NCI-H345 (cell line): Measurements from ENCODE around the gene INSIG1.

Source experiments
- DNase-seq: peaks from one replicate; lab custom pipeline; 2025; lab: John Stamatoyannopoulos, UW

INSIG1 gene

DNA sequence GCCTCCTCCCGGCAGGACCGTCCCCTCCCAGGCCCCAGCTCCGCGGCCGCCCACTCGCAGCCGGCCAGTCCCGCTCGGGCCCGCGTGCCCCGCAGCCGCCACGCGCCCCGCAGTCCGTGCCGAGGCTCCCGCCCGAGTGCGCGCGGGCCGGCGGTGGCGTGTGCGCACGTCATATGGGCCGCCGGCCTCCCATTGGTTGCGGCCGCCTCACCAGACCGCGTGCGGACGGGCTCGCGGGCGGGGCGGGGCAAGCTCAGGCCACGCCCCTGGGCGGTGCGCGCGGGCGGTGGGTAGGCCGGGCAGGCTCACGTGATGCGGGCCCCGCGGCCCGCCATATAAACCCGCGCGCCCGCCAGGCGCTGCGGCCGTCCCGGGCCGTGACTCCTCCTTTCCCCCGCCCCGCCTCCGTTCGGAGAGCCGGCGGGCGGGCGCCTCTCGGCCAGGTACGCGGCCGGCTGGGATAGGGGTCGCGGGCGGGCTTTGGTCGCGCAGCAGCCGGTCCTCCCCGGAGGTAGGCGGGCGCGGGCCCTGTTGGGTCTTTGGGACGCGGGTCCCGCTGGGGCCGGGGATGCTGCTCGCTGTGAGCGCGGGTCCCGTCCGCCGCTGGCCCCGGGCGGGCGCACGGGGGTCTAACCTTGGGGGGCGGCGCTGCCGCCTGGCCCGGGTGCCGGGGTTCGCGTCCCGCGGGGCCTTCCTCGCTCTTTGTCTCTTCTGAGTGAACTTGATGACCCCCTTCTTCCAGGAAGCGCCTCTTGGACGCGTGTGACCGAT lies at the start of gene INSIG1:
TSS of gene INSIG1 (plus strand) at position 362 of the 771 bp plus-strand sequence. CDS start at position 770, 408 bp downstream.
- peak; percentile 95 for DNase-seq

- DNase-seq, result no peak
These were observed 49.3 kb upstream of the INSIG1 start for GRCh38 chr7:155248366-155248756.

DNA sequence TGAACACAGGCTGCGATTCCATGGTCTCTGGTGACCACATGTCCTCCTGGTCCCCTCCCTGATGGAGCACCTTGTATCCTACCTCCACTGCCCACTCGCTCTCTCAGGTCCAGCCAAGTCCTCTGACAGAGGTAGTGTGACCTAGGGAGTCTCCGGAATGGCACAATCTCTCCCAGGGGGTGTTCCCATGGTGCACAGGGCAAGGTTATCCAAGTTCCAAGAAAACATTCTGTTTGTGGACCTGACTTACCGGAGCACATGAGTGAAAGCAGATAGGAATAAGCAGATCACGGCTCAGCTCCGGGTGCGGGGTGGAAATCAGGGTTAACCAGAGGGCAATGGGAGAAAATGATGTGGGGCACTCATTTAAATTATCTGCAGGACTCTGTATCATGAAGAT lies 45.8 kb upstream of the INSIG1 start:
- DNase-seq, result no peak

GRCh38 chr7:155252444-155252887 lies 45.2 kb upstream of the INSIG1 start:
- DNase-seq, result no peak

DNA sequence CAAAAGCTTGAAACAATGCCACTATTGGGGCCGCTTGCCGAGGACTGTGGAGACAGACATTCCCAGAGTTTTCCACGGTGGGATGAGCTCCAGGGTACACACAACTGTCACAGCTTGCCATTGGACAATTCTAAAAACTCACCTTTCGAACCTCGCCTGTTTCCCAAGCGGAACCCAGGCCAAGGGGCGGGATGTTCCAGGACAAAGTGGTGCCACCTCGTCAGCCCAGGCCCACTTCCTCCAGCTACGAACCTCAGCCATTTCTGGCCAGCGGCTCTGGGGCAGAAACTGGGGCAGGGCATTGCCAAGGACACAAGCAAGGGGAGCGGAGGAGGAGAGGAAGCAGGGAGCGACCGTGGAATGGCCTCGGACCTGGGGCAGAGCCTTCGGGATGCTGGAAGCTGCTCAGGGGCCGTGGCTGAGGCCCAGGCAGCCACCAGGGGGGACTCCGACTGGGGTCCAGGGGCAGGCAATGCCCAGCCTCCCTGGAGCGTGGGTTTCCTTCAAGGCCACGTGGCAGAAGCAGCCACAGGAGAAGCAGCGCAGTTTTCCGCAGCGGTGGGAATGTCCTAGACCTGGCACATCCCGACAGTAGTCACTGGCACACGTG lies 44.7 kb upstream of the INSIG1 start:
- DNase-seq, result no peak

DNA sequence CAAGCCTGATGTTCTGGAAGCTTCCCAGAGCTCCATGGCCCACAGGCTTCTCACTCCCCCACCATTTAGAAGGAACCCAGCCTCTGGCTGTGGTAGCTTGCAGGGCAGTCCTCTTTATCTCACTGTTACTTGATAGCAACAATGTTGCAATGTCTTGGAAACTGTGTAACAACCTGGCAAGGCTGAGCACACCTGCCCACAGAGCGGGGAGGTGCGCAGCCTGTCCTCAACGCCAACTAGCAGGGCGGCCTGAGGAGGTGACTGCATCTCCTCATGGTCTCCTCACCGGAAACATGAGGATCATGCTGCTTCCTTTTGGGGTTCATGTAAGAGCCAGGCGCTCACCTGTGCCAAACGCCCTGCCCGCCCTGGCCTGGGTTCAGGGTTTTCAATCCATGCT lies 43.7 kb upstream of the INSIG1 start:
- no peak for DNase-seq

DNA sequence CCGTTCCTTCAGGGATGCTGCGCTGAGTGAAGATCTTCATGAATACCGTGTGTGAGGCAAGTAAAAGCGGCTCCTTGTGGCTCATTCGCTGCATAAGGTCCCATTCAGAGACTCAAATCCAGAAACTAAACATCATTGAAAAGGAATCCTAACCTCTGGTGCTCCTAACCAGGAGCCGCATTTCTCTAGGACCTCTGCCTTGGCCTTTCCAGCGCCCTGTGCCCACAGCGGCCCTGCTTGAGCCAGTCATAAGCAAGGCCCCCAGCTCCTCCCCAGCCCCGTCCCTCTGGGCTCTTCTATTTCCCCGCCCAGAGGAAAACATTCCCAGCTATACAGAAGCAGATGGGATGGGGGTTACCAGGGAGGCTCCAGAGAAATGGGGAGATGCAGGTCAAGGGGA lies 42.6 kb upstream of the INSIG1 start:
- no peak for DNase-seq

GRCh38 chr7:155255621-155256020 lies 42.1 kb upstream of the INSIG1 start:
- no peak for DNase-seq

DNA sequence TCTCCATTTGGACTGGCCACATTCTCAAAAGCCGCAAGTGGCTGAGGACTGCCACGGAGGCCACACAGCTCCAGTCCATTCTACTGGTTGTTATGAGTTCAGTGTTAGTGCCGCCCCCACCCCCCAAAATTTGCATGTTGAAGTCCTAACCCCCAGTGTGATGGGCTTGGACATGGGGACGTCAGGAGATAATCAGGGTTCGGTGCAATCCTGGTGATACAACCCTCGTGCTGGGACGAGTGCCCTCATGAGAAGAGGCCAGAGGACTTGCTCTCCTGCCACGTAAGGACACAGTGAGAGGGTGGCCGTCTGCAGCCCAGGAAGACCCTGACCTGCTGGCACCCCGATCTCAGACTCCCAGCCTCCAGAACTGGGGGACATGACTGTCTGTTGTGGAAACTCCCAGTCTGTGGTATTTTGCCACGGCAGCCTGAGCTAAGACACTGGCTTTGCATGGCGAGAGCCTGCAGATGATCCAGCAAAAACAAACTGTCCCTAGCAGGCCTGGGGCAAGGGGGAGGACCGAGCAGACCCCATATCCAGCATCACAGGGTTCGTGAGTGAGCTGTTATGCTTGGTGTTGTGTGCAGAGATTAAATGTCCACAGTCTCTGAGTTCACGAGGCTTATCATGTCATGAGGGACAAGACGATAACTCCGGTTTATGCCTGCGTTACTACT lies 41.5 kb upstream of the INSIG1 start:
- no peak for DNase-seq

GRCh38 chr7:155256761-155257481 lies 40.8 kb upstream of the INSIG1 start:
- DNase-seq, result no peak

GRCh38 chr7:155257482-155258225 lies 40.0 kb upstream of the INSIG1 start:
- DNase-seq, result no peak

GRCh38 chr7:155258226-155258560 lies 39.5 kb upstream of the INSIG1 start:
- no peak for DNase-seq

DNA sequence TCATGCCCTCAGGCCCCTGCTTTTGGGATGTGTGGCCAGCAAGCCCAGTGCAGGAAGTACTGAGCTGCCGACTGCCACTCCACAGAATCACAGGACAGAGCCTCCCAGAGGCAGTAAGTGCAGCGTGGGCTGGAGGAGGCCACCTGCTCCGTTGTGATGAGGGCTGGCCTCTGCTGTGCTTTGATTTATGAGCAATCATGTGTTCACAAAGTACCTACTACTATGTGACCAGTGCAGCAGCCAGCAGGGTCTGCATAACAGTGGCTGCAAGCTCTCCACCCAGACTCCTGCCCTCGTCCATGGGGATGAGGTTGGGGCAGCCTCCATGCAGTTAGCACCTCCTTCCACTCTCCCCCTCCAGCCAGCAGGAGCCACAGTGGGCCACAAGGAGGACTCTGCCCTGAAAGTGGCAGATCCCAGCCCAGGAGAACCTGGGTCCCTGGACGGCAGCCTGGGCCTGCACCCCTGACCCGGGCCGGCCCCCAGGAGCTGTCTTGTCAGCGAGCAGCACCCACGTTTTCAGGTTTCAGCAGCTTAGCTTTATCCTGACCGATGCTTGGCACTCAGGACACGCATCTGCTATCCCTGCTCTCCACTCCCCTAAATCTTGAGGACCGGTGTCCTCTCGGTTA lies 37.7 kb upstream of the INSIG1 start:
- DNase-seq, result no peak

- no peak for DNase-seq
These were observed 37.2 kb upstream of the INSIG1 start for GRCh38 chr7:155260498-155260872.

GRCh38 chr7:155261031-155261985 lies 36.4 kb upstream of the INSIG1 start:
- no peak for DNase-seq

DNA sequence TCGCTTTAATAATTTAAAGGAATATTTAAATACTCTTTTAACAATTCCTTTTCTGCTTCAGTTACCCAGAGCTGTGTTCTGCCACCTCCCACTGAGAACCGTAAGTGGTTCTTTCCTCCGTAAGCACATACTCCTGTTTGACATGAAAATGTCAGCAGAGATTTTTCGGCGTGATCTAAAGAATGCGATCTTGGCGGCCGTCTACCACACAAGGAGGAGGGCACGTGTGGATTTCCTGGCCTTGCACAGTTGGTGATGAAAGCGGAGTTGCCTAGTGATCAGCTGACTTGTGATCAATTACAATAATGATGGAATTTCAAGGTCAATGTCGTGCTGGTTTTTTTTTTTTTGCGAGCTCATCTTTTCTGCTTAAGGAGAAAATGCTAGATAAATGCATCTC lies 35.6 kb upstream of the INSIG1 start:
- no peak for DNase-seq

DNA sequence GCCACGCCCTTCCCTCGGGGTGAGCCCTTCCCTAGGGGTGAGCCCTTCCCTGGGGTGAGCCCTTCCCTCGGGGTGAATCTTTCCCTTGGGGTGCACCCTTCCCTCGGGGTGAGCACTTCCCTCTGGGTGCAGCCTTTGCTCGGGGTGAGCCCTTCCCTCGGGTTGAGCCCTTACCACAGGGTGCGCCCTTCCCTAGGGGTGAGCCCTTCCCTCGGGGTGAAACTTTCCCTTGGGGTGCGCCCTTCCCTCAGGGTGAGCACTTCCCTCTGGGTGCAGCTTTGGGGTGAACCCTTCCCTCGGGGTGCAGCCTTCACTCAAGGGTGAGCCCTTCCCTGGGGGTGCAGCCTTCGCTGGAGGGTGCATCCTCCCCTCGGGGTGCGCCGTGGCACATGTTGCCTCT lies 34.6 kb upstream of the INSIG1 start:
- DNase-seq, result no peak

GRCh38 chr7:155263581-155264143 lies 34.0 kb upstream of the INSIG1 start:
- no peak for DNase-seq

GRCh38 chr7:155265144-155265543 lies 32.5 kb upstream of the INSIG1 start:
- no peak for DNase-seq

DNA sequence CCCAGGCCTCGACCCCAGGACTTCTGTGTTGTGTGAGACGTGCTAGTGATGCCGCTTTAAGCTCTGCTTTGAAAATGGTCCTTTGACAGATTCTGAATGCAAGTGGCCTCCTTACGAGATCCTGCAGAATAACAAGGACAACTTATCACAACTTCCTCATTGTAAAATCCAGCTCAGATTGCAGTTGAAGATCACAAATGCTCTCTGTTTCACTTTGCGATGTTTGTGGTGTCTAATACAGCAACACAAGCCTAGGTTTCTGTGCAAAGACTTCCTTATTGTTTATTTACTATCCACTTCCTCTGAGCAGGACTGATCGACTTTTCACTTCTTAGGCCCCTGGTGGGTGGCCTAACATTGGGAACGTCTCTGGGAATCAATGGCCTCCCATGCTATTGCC lies 31.7 kb upstream of the INSIG1 start:
- no peak for DNase-seq
